KOPT-K1 (cell line): ENCODE results near the gene ST3GAL4.

Source experiments
- H3K27ac ChIP-seq: fragments of 200-600 bp; sonication (generic); 2 replicates; pipeline ENCODE4 v1.5.1; 2016; ENCODE audit warnings: antibody characterized with exemption, mild to moderate bottlenecking, low read depth, low read length; ENCODE audit not compliant: poor library complexity, severe bottlenecking
- H3K36me3 ChIP-seq: fragments of 200-600 bp; sonication (generic); 2 replicates; pipeline ENCODE4 v1.5.1; 2017; ENCODE audit warnings: antibody characterized with exemption, mild to moderate bottlenecking, low read length, moderate library complexity; ENCODE audit not compliant: insufficient read depth
- H3K9me3 ChIP-seq: fragments of 200-600 bp; sonication (generic); 2 replicates; pipeline ENCODE4 v1.5.1; 2017; ENCODE audit warnings: antibody characterized with exemption, low read length, mild to moderate bottlenecking; ENCODE audit not compliant: insufficient read depth, poor library complexity, severe bottlenecking

The ST3GAL4 gene

GRCh38 chr11:126433244-126433846, 77.9 kb downstream of the ST3GAL4 start:
- no peaks in the 10 kb centered on the region for H3K36me3 ChIP-seq
- no peak overlapping the region for H3K27ac ChIP-seq
- no peaks in the 10 kb centered on the region for H3K9me3 ChIP-seq

- no peaks in the 10 kb centered on the region for H3K36me3 ChIP-seq
These were observed 78.8 kb downstream of the ST3GAL4 start for GRCh38 chr11:126433989-126434949.

GRCh38 chr11:126434950-126435335, 79.5 kb downstream of the ST3GAL4 start:
- no peak overlapping the region for H3K27ac ChIP-seq
- H3K9me3 ChIP-seq: no peaks in the 10 kb centered on the region
- H3K36me3 ChIP-seq: no peaks in the 10 kb centered on the region

More at GRCh38 chr11:126433989-126434949, 78.8 kb downstream of the ST3GAL4 start:
- Histone ChIP-seq H3K9me3 (no peaks in the 10 kb centered on the region), H3K27ac (no peak overlapping the region)

GRCh38 chr11:126436209-126436755, 80.8 kb downstream of the ST3GAL4 start:
- Histone ChIP-seq H3K9me3 (no peaks in the 10 kb centered on the region), H3K36me3 (no peaks in the 10 kb centered on the region), H3K27ac (no peak overlapping the region)

- no peaks in the 10 kb centered on the region for H3K36me3 ChIP-seq
- H3K9me3 ChIP-seq: no peaks in the 10 kb centered on the region
- H3K27ac ChIP-seq: no peak overlapping the region
These were observed 82.2 kb downstream of the ST3GAL4 start for GRCh38 chr11:126437731-126438130.

- Histone ChIP-seq H3K36me3 (no peaks in the 10 kb centered on the region), H3K27ac (no peak overlapping the region), H3K9me3 (no peaks in the 10 kb centered on the region)
These were observed 82.8 kb downstream of the ST3GAL4 start for GRCh38 chr11:126438272-126438671.

GRCh38 chr11:126438691-126439090, 83.2 kb downstream of the ST3GAL4 start:
- Histone ChIP-seq H3K36me3 (no peaks in the 10 kb centered on the region), H3K9me3 (no peaks in the 10 kb centered on the region), H3K27ac (no peak overlapping the region)

GRCh38 chr11:126440276-126440675, 84.8 kb downstream of the ST3GAL4 start:
- H3K9me3 ChIP-seq: no peaks in the 10 kb centered on the region
- no peak overlapping the region for H3K27ac ChIP-seq
- no peaks in the 10 kb centered on the region for H3K36me3 ChIP-seq

- no peaks in the 10 kb centered on the region for H3K36me3 ChIP-seq
- H3K27ac ChIP-seq: no peak overlapping the region
- H3K9me3 ChIP-seq: no peaks in the 10 kb centered on the region
These were observed 85.5 kb downstream of the ST3GAL4 start for GRCh38 chr11:126440792-126441514.

GRCh38 chr11:126443120-126443519, 87.6 kb downstream of the ST3GAL4 start:
- no peak overlapping the region for H3K27ac ChIP-seq
- H3K9me3 ChIP-seq: no peaks in the 10 kb centered on the region
- no peaks in the 10 kb centered on the region for H3K36me3 ChIP-seq

- Histone ChIP-seq H3K27ac (no peak overlapping the region), H3K36me3 (no peaks in the 10 kb centered on the region), H3K9me3 (no peaks in the 10 kb centered on the region)
These were observed 88.6 kb downstream of the ST3GAL4 start for GRCh38 chr11:126444072-126444471.

- no peak overlapping the region for H3K27ac ChIP-seq
- H3K9me3 ChIP-seq: peaks cover 15% of the 10 kb centered on the region
- H3K36me3 ChIP-seq: no peaks in the 10 kb centered on the region
These were observed 91.1 kb downstream of the ST3GAL4 start for GRCh38 chr11:126446581-126446980.

- no peaks in the 10 kb centered on the region for H3K36me3 ChIP-seq
- peaks cover 15% of the 10 kb centered on the region for H3K9me3 ChIP-seq
- H3K27ac ChIP-seq: no peak overlapping the region
These were observed 94.7 kb downstream of the ST3GAL4 start for GRCh38 chr11:126450198-126450597.

- Histone ChIP-seq H3K27ac (no peak overlapping the region), H3K9me3 (peaks cover 15% of the 10 kb centered on the region), H3K36me3 (no peaks in the 10 kb centered on the region)
These were observed 95.3 kb downstream of the ST3GAL4 start for GRCh38 chr11:126450806-126451205.
